K562 (cell line): ENCODE measurements around the gene MYOM1. TPM values are rescaled to one million over a fixed set of nuclear protein-coding genes. Genes with fewer than 3 reads are reported as not detected.

Experiments
- ATAC-seq: fragments of 200-7000 bp; cut with Tn5 transposase; 3 replicates; pipeline ENCODE4 v1.9.1; 2020; ENCODE audit warnings: moderate library complexity
- BruUV-seq: library from RNA; stranded (reverse); fragments of 400-500 nt; replicated peaks from 2 replicates; lab custom pipeline; 2021; lab: Mats Ljungman, UMichigan
- CTCF ChIA-PET: fragments of 300-600 bp; formaldehyde crosslinking; extraction: SDS; loops from one replicate; lab custom pipeline; 2021; ENCODE audit warnings: low intra/inter-chr PET ratio; lab: Yijun Ruan, JAX
- POLR2A ChIA-PET: fragments of 300-600, 350-650 bp; sonication (Branson Sonifier 250); formaldehyde crosslinking; extraction: SDS; loops from one replicate; lab custom pipeline; 2021; ENCODE audit warnings: antibody characterized with exemption, inconsistent platforms; lab: Yijun Ruan, JAX
- DNase-seq, 4 experiments: peaks; one replicate each; pipeline versions ENCODE4 v3.0.0 to v3.0.0-alpha.2; 2011 to 2018; ENCODE audit warnings: low spot score in 3 of 4, mixed read lengths in 3 of 4; ENCODE audit errors: extremely low read depth in 1 of 4
- FAIRE-seq: peaks from 2 replicates; lab custom pipeline; 2011; peaks lifted over from hg19 to GRCh38; lab: Jason Lieb, UNC
- H2AFZ ChIP-seq: 2 replicates; pipeline ENCODE4 v1.6.0; 2011; ENCODE audit warnings: low read depth, low read length, control low read depth, inconsistent platforms
- H3K27ac ChIP-seq: fragments of 200-600 bp; 3 replicates; pipeline ENCODE4 v1.8.0; 2011; ENCODE audit warnings: low read depth, mild to moderate bottlenecking, control low read depth, inconsistent platforms, low read length, moderate library complexity, mixed read lengths; ENCODE audit errors: extremely low read depth
- H3K27me3 ChIP-seq, 2 experiments: fragments of 300-600 bp in 1 of 2; 2 replicates in 1 of 2; 3 replicates in 1 of 2; pipeline versions ENCODE4 v1.6.0 to v1.8.0; 2011; ENCODE audit warnings: inconsistent platforms in 2 of 2, low read length in 2 of 2, mild to moderate bottlenecking in 1 of 2, mixed read lengths in 1 of 2, moderate library complexity in 1 of 2; ENCODE audit not compliant: control insufficient read depth in 2 of 2, insufficient read depth in 2 of 2
- H3K36me3 ChIP-seq: fragments of 300-600 bp; 3 replicates; pipeline ENCODE4 v1.8.0; 2011; ENCODE audit warnings: mild to moderate bottlenecking, low read length, inconsistent platforms; ENCODE audit not compliant: control insufficient read depth, insufficient read depth
- H3K4me1 ChIP-seq, 2 experiments: fragments of 200-600 bp in 1 of 2; replicated peaks in 1 of 2; 2 replicates in 1 of 2; 3 replicates in 1 of 2; pipeline versions ENCODE4 v1.5.1 to v1.8.0; 2011; ENCODE audit warnings: inconsistent platforms in 2 of 2, low read length in 2 of 2, mild to moderate bottlenecking in 1 of 2, mixed read lengths in 1 of 2, moderate library complexity in 1 of 2; ENCODE audit not compliant: control insufficient read depth in 2 of 2, insufficient read depth in 2 of 2
- H3K4me2 ChIP-seq: 2 replicates; pipeline ENCODE4 v1.6.1; 2011; ENCODE audit warnings: low read length, control low read depth, inconsistent platforms, mixed read lengths; ENCODE audit not compliant: insufficient read depth
- H3K4me3 ChIP-seq: fragments of 200-600 bp; sonication (generic), shearing (Covaris generic); 2 replicates; pipeline ENCODE4 v1.5.1; 2016; ENCODE audit warnings: control low read depth, inconsistent platforms
- H3K79me2 ChIP-seq: fragments of 200-600 bp; 3 replicates; pipeline ENCODE4 v1.8.0; 2011; ENCODE audit warnings: low read length, inconsistent platforms; ENCODE audit not compliant: control insufficient read depth, insufficient read depth
- H3K9ac ChIP-seq, 2 experiments: 2 replicates each; pipeline versions ENCODE4 v1.6.0 to v1.6.1; 2011; ENCODE audit warnings: low read depth in 2 of 2, low read length in 2 of 2, control low read depth in 1 of 2, inconsistent platforms in 1 of 2, mild to moderate bottlenecking in 1 of 2, mixed read lengths in 1 of 2; ENCODE audit not compliant: insufficient read depth in 1 of 2
- H3K9me1 ChIP-seq: one replicate; pipeline ENCODE4 v1.6.0; 2011; ENCODE audit warnings: inconsistent platforms, mild to moderate bottlenecking, low read length, moderate library complexity; ENCODE audit not compliant: control insufficient read depth, insufficient read depth
- H3K9me3 ChIP-seq: replicated peaks from 2 replicates; pipeline ENCODE4 v1.5.1; 2011; ENCODE audit warnings: low read depth, low read length, inconsistent platforms; ENCODE audit not compliant: control insufficient read depth, insufficient read depth
- H4K20me1 ChIP-seq: replicated peaks from 2 replicates; pipeline ENCODE4 v1.6.1; 2011; ENCODE audit warnings: low read length, inconsistent platforms, mixed read lengths; ENCODE audit not compliant: control insufficient read depth, insufficient read depth
- CHD7 ChIP-seq: fragments of 200-600 bp; sonication (generic); IDR thresholded peaks from one replicate; pipeline ENCODE4 v1.6.1; 2012; ENCODE audit warnings: mild to moderate bottlenecking, low read depth, low read length, inconsistent platforms
- E2F8 ChIP-seq: fragments of 450-650 bp; IDR thresholded peaks from 2 replicates; pipeline ENCODE4 v1.7.1; 2018; ENCODE audit warnings: mild to moderate bottlenecking, low read depth; ENCODE audit not compliant: partially characterized antibody
- FOXJ3 ChIP-seq: sonication (generic); formaldehyde crosslinking; IDR thresholded peaks from 2 replicates; pipeline ENCODE4 v1.4.0; 2020; ENCODE audit warnings: mild to moderate bottlenecking, missing genetic modification reagents
- GABPB1 ChIP-seq: sonication (generic); formaldehyde crosslinking; IDR thresholded peaks from 2 replicates; pipeline ENCODE4 v1.8.0; 2022; ENCODE audit warnings: mild to moderate bottlenecking, missing genetic modification reagents
- ZBTB7A ChIP-seq: IDR thresholded peaks from 2 replicates; pipeline ENCODE4 v1.6.1; 2011; ENCODE audit warnings: low read depth, mild to moderate bottlenecking, low read length, moderate library complexity, borderline replicate concordance; ENCODE audit not compliant: control insufficient read depth
- WGBS: fragments of 100-300 bp; shearing (Covaris generic); methylation state at CpG from one replicate; pipeline ENCODE4 v1.1.6; 2016; ENCODE audit warnings: low coverage, mixed read lengths; ENCODE audit not compliant: insufficient coverage; ENCODE audit errors: missing lambda C conversion rate; 5-methylcytosine and 5-hydroxymethylcytosine counted together
- in situ Hi-C: fragments of 300-500 bp; cut with MboI; formaldehyde crosslinking; loops from 4 replicates; pipeline ENCODE4 v1.15.0; 2018; ENCODE audit warnings: inconsistent platforms, mixed read lengths
- intact Hi-C: fragments of 100-400 bp; cut with micrococcal nuclease; formaldehyde crosslinking; loops from 2 replicates; pipeline ENCODE4 v1.14.2; 2022
- polyA plus RNA-seq, 8 experiments: library from polyadenylated mRNA; depleted of rRNA in 4 of 8; stranded (reverse) in 5 of 8; unstranded in 3 of 8; fragments of >200 nt; fragmentation: Nextera tagmentation in 2 of 8; fragmentation: Illumina TruSeq in 1 of 8; extraction: Ambion mirVana in 2 of 8; extraction: Trizol in 1 of 8; gene quantifications; 2 replicates each; pipeline versions ENCODE4 v1.2.1 to v1.2.3, GENCODE V29; 2011 to 2014; ENCODE audit warnings: inconsistent platforms in 1 of 8, missing spikeins in 1 of 8
- total RNA-seq, 7 experiments: library from RNA; depleted of rRNA in 6 of 7; stranded (reverse); fragments of >200 nt in 6 of 7; fragmentation: Illumina TruSeq in 2 of 7; extraction: Trizol in 2 of 7; gene quantifications; 2 replicates each; pipeline versions ENCODE4 v1.2.1 to v1.2.3, GENCODE V29; 2011 to 2021; ENCODE audit warnings: low replicate concordance in 1 of 7

MYOM1 gene
- total and polyA plus RNA-seq, 9 of the 15 experiments (the other 6 are each of a cell fraction or from before 2014, with no cell fraction given): 0.01 to 0.62 (median 0.25) TPM

- H3K36me3 ChIP-seq: no peaks in the 10 kb centered on the region
- H2AFZ ChIP-seq: peak overlapping the region; percentile 42
- no peaks in the 10 kb centered on the region for H4K20me1 ChIP-seq
- ChIA-PET CTCF (interaction anchor here (0.9 to 2.7 kb wide), 3 partner anchors 22 to 197 kb away, joined by 3 to 19 read pairs (median 4); no protein-coding TSS in a partner anchor), POLR2A (interaction anchor here (0.5 to 1.9 kb wide), 10 partner anchors 11 to 600 kb away, joined by 3 to 6 read pairs (median 4); no protein-coding TSS in a partner anchor)
- H3K27me3 ChIP-seq: no peaks in the 10 kb centered on the region
- H3K4me2 ChIP-seq: peak overlapping the region; percentile 34; the same call in 1 of the 2 replicates
- no peak overlapping the region for H3K4me3 ChIP-seq
- H3K79me2 ChIP-seq: no peaks in the 10 kb centered on the region
- 9% methylated on average over 16 of the region's 16 CpGs for WGBS
- H3K27ac ChIP-seq: no peak overlapping the region
- no peak overlapping the region for H3K9ac ChIP-seq
- in situ Hi-C loops (no loop called here), intact Hi-C loops (loop anchor here (1.0 to 2.0 kb wide), 2 partner anchors 135 to 196 kb away; no protein-coding TSS in a partner anchor)
- no peaks in the 10 kb centered on the region for H3K9me1 ChIP-seq
- H3K4me1 ChIP-seq: no peaks in the 10 kb centered on the region; a peak in 2 of 5 replicates
- ATAC-seq: peak; percentile 100
- FAIRE-seq: peak; percentile 95
- no TSS peak for BruUV-seq
- peak; percentile 79 to 93 (median 82) for DNase-seq
- H3K9me3 ChIP-seq: no peaks in the 10 kb centered on the region
- TF ChIP-seq FOXJ3 (CRISPR knock-in tag) (0 out of 2 replicates have a peak, but pooled peaks have one; percentile 69), ZBTB7A (no peak), CHD7 (no peak), E2F8 (no peak), GABPB1 (0 out of 2 replicates have a peak, but pooled peaks have one; percentile 28)
Measured at GRCh38 chr18:3129053-3129864, 90.5 kb downstream of the MYOM1 start.
